HL-60 (cell line): ENCODE data around the gene GNAT1.

Experiments
- CTCF ChIP-seq: IDR thresholded peaks from one replicate; pipeline ENCODE4 v1.5.1; 2011; ENCODE audit warnings: low read length, control low read depth, inconsistent platforms; ENCODE audit not compliant: insufficient read depth
- GABPA ChIP-seq: IDR thresholded peaks from 2 replicates; pipeline ENCODE4 v1.6.1; 2012; ENCODE audit warnings: low read depth
- POLR2AphosphoS5 ChIP-seq: IDR thresholded peaks from 2 replicates; pipeline ENCODE4 v1.6.1; 2012; ENCODE audit warnings: low read depth
- SPI1 ChIP-seq: IDR thresholded peaks from 2 replicates; pipeline ENCODE4 v1.6.1; 2012; ENCODE audit warnings: low read depth, mild to moderate bottlenecking, borderline replicate concordance
- TF ChIP-seq, protein P1 (sequence below): IDR thresholded peaks from 2 replicates; pipeline ENCODE4 v1.6.1; 2012; ENCODE audit warnings: low read depth; ENCODE audit not compliant: insufficient replicate concordance

GRCh38 chr3:50155891-50156290, 35.5 kb upstream of the GNAT1 start:
- TF ChIP-seq CTCF (no peak), GABPA (no peak), POLR2AphosphoS5 (no peak), SPI1 (no peak)
- TF ChIP-seq, protein P1, sequence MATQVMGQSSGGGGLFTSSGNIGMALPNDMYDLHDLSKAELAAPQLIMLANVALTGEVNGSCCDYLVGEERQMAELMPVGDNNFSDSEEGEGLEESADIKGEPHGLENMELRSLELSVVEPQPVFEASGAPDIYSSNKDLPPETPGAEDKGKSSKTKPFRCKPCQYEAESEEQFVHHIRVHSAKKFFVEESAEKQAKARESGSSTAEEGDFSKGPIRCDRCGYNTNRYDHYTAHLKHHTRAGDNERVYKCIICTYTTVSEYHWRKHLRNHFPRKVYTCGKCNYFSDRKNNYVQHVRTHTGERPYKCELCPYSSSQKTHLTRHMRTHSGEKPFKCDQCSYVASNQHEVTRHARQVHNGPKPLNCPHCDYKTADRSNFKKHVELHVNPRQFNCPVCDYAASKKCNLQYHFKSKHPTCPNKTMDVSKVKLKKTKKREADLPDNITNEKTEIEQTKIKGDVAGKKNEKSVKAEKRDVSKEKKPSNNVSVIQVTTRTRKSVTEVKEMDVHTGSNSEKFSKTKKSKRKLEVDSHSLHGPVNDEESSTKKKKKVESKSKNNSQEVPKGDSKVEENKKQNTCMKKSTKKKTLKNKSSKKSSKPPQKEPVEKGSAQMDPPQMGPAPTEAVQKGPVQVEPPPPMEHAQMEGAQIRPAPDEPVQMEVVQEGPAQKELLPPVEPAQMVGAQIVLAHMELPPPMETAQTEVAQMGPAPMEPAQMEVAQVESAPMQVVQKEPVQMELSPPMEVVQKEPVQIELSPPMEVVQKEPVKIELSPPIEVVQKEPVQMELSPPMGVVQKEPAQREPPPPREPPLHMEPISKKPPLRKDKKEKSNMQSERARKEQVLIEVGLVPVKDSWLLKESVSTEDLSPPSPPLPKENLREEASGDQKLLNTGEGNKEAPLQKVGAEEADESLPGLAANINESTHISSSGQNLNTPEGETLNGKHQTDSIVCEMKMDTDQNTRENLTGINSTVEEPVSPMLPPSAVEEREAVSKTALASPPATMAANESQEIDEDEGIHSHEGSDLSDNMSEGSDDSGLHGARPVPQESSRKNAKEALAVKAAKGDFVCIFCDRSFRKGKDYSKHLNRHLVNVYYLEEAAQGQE = no peak
